ENCODE data around the gene ARL5A. TPM values are rescaled to one million over a fixed set of nuclear protein-coding genes. Genes with fewer than 3 reads are reported as not detected.
"Not testable (repeated sequence)": the region's sequence is repeated elsewhere in the genome, so short reads cannot be mapped to it uniquely, and the experiment has no call there.

The ARL5A gene
- total RNA-seq, 8 experiments from 2014 or later: 26.2 to 64.2 (median 29.9) TPM

- in situ Hi-C loops (cut with MboI; ENCODE audit: low pct_unique_long_range_greater_than_20kb in 2 of 9, low sequenced_read_pairs in 9 of 9, unreplicated experiment in 9 of 9): loop anchor here in 2 of 9 experiments (25.0 kb wide), 1 partner anchor 206 kb away; no protein-coding TSS in a partner anchor
- ATAC-seq (replicated peaks in 6 of 8): no peak
- no peak overlapping the region for H3K4me3 ChIP-seq
- no peak overlapping the region for H3K27ac ChIP-seq
- H3K4me1 ChIP-seq (replicated peaks in 1 of 2): no peaks in the 10 kb centered on the region
Measured at GRCh38 chr2:151805961-151806360, 22.3 kb downstream of the ARL5A start.

GRCh38 chr2:151805343-151805742 is 22.9 kb downstream of the ARL5A start:
- H3K4me3 ChIP-seq: no peak overlapping the region
- H3K4me1 ChIP-seq (replicated peaks in 1 of 2): no peaks in the 10 kb centered on the region
- H3K27ac ChIP-seq: no peak overlapping the region
- in situ Hi-C loops (cut with MboI; ENCODE audit: low pct_unique_long_range_greater_than_20kb in 2 of 9, low sequenced_read_pairs in 9 of 9, unreplicated experiment in 9 of 9): loop anchor here in 2 of 9 experiments (25.0 kb wide), 1 partner anchor 207 kb away; no protein-coding TSS in a partner anchor
- WGBS, 10 experiments: 63 to 100% (median 100%) methylated on average over 1 of the region's 1 CpG
- no peak for ATAC-seq (replicated peaks in 6 of 8)

DNA sequence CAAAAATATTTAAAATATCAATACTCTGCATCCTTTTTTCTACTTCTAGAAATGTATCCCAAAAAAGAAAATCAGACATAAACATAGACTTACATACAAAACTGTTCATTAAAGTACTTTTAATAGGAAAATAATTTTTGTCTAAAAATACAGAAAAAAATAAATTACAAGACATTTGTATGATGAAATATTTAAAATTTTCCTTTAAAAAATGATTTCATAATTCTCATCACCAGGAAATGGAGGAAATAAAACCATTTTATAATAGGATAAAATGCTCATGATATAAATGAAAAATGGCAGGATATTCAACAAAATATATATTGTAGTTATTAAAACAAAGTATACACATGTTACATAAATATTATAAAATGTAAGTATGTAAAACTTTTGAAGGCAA is 24.4 kb downstream of the ARL5A start:
- in situ Hi-C loops (cut with MboI; ENCODE audit: low pct_unique_long_range_greater_than_20kb in 2 of 9, low sequenced_read_pairs in 9 of 9, unreplicated experiment in 9 of 9): loop anchor here in 2 of 9 experiments (25.0 kb wide), 1 partner anchor 208 kb away; no protein-coding TSS in a partner anchor
- no peaks in the 10 kb centered on the region for H3K4me1 ChIP-seq (replicated peaks in 1 of 2)
- no peak overlapping the region for H3K4me3 ChIP-seq
- no peak overlapping the region for H3K27ac ChIP-seq
- ATAC-seq (replicated peaks in 6 of 8): no peak

DNA sequence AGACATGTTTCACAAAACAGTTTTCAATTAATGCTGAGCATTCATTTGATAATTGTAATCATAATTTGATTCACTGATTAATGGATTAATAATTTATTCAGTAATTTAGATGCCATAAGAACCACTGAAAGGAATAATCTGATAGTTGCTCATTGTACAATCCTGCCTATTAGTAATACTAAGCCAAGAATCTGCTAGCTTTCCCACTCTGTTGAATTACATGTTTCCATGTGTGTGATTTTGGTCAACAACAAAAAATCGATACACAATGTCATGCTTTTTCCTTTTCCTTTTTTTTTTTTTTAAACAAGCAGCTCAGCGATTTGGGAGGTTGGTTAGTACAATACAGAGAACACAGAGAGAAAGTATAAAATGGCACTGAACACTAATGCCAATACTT is 25.9 kb downstream of the ARL5A start:
- WGBS, 10 experiments: 71 to 100% (median 92%) methylated on average over 1 to 2 of the region's 2 CpGs; no CpG with 5 or more reads in 2 of the 10 experiments
- ATAC-seq (replicated peaks in 6 of 8): no peak
- Histone ChIP-seq H3K4me1 (replicated peaks in 1 of 2) (no peaks in the 10 kb centered on the region), H3K27ac (no peak overlapping the region), H3K4me3 (no peak overlapping the region)
- in situ Hi-C loops (cut with MboI; ENCODE audit: low pct_unique_long_range_greater_than_20kb in 2 of 9, low sequenced_read_pairs in 9 of 9, unreplicated experiment in 9 of 9): loop anchor here in 2 of 9 experiments (25.0 kb wide), 1 partner anchor 210 kb away; no protein-coding TSS in a partner anchor

DNA sequence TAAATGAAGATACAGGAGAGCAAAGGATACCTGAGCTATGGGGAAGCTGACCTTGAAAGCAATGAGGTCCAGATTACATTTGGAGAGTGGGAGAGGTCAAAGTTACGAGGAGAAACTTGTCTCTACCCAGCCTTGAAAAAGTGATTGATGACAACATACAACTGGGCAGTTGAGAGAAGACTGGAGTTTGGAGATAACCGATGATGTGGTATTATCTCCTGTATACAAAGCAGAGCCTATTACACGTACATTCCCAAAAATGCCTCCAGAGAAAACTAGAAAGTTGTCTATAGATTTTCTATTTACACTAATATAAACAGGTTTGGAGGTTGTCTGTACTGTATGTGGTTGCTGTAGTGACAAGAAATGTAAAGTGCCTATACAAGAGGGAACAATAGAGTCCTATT is 28.3 kb downstream of the ARL5A start:
- no peak for ATAC-seq (replicated peaks in 6 of 8)
- peaks cover 3 to 4% of the 10 kb centered on the region in 2 donors for H3K4me1 ChIP-seq (replicated peaks in 1 of 2)
- in situ Hi-C loops (cut with MboI; ENCODE audit: low pct_unique_long_range_greater_than_20kb in 2 of 9, low sequenced_read_pairs in 9 of 9, unreplicated experiment in 9 of 9): loop anchor here in 2 of 9 experiments (25.0 kb wide), 1 partner anchor 212 kb away; no protein-coding TSS in a partner anchor
- H3K4me3 ChIP-seq: no peak overlapping the region
- 76 to 100% (median 95%) methylated on average over 2 to 3 of the region's 3 CpGs; no CpG with 5 or more reads in 4 of the 10 experiments for WGBS, 10 experiments
- no peak overlapping the region for H3K27ac ChIP-seq

- peaks cover 3 to 4% of the 10 kb centered on the region in 2 donors for H3K4me1 ChIP-seq (replicated peaks in 1 of 2)
- H3K4me3 ChIP-seq: no peak overlapping the region
- 83 to 100% (median 90%) methylated on average over 1 to 2 of the region's 2 CpGs; no CpG with 5 or more reads in 1 of the 10 experiments for WGBS, 10 experiments
- in situ Hi-C loops (cut with MboI; ENCODE audit: low pct_unique_long_range_greater_than_20kb in 2 of 9, low sequenced_read_pairs in 9 of 9, unreplicated experiment in 9 of 9): no loop called here
- ATAC-seq (replicated peaks in 6 of 8): peak in 3 of 8 experiments; percentile 22 to 30 (median 24)
- no peak overlapping the region for H3K27ac ChIP-seq
Measured at GRCh38 chr2:151796774-151797173, 31.4 kb downstream of the ARL5A start.

DNA sequence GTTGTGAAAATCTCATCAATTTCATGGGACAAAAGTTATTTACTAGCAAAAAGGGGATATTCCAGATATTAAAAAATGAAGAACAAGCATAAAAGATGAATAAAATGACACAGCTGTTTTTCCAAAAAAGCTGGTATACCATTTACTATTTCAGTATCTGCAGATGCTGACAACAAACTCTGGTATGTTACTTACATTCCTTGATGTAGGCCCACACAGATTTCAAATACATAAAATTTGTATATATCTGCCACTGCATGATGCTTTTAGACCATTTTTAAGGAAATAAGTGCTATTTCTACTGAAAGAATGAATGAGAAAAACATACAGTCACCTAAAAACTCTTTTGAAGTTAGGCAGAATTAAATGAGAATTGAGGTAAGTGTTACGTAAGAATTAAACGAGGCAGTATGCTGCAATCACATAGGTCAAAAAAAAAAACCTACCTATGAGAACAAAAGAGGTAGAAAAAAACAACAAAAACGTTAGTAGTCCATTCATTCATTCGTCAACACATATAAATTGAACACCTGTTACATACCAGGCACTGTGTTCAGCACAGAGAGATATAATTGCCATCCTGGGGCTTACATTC is 32.5 kb downstream of the ARL5A start:
- WGBS, 10 experiments: 62 to 90% (median 81%) methylated on average over 3 to 4 of the region's 4 CpGs
- ATAC-seq (replicated peaks in 6 of 8): no peak
- Histone ChIP-seq H3K4me1 (replicated peaks in 1 of 2) (peaks cover 3 to 4% of the 10 kb centered on the region in 2 donors), H3K27ac (no peak overlapping the region), H3K4me3 (no peak overlapping the region)
- in situ Hi-C loops (cut with MboI; ENCODE audit: low pct_unique_long_range_greater_than_20kb in 2 of 9, low sequenced_read_pairs in 9 of 9, unreplicated experiment in 9 of 9): no loop called here

DNA sequence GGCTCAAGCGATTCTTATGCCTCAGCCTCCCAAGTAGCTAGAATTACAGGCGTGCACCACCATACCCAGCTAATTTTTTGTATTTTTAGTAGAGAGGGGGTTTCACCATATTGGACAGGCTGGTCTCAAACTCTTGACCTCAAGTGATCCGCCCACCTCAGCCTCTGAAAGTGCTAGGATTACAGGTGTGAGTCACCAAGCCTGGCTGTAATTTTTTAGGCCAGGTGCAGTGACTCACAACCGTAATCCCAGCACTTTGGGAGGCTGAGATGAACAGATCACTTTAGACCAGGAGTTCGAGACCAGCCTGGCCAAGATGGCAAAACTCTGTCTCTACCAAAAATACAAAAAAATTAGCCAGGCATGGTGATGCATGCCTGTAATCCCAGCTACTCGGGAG is 33.8 kb downstream of the ARL5A start:
- WGBS, 10 experiments: 83 to 100% (median 100%) methylated on average over 1 to 5 of the region's 6 CpGs; no CpG with 5 or more reads in 1 of the 10 experiments
- H3K4me1 ChIP-seq (replicated peaks in 1 of 2); H3K27ac ChIP-seq; H3K4me3 ChIP-seq; in situ Hi-C loops (cut with MboI; ENCODE audit: low pct_unique_long_range_greater_than_20kb in 2 of 9, low sequenced_read_pairs in 9 of 9, unreplicated experiment in 9 of 9); ATAC-seq (replicated peaks in 6 of 8): not testable (repeated sequence)

GRCh38 chr2:151793123-151793522 is 35.1 kb downstream of the ARL5A start:
- H3K4me1 ChIP-seq (replicated peaks in 1 of 2): peaks cover 3 to 4% of the 10 kb centered on the region in 2 donors
- no peak for ATAC-seq (replicated peaks in 6 of 8)
- 83 to 100% (median 94%) methylated on average over 1 to 3 of the region's 3 CpGs; no CpG with 5 or more reads in 1 of the 10 experiments for WGBS, 10 experiments

GRCh38 chr2:151792589-151792988 is 35.6 kb downstream of the ARL5A start:
- in situ Hi-C loops (cut with MboI; ENCODE audit: low pct_unique_long_range_greater_than_20kb in 2 of 9, low sequenced_read_pairs in 9 of 9, unreplicated experiment in 9 of 9): no loop called here
- ATAC-seq (replicated peaks in 6 of 8): no peak
- no peak overlapping the region for H3K27ac ChIP-seq
- H3K4me3 ChIP-seq: no peak overlapping the region
- H3K4me1 ChIP-seq (replicated peaks in 1 of 2): peaks cover 3 to 4% of the 10 kb centered on the region in 2 donors
- WGBS, 10 experiments: 83 to 100% (median 97%) methylated on average over 2 to 4 of the region's 4 CpGs; no CpG with 5 or more reads in 4 of the 10 experiments

More at GRCh38 chr2:151793123-151793522, 35.1 kb downstream of the ARL5A start:
- in situ Hi-C loops (cut with MboI; ENCODE audit: low pct_unique_long_range_greater_than_20kb in 2 of 9, low sequenced_read_pairs in 9 of 9, unreplicated experiment in 9 of 9): no loop called here
- H3K27ac ChIP-seq: no peak overlapping the region
- H3K4me3 ChIP-seq: no peak overlapping the region

GRCh38 chr2:151791545-151791944 is 36.7 kb downstream of the ARL5A start:
- ATAC-seq (replicated peaks in 6 of 8): no peak
- H3K4me3 ChIP-seq: no peak overlapping the region
- H3K4me1 ChIP-seq (replicated peaks in 1 of 2): no peaks in the 10 kb centered on the region
- no peak overlapping the region for H3K27ac ChIP-seq
- WGBS, 10 experiments: 93 to 100% (median 100%) methylated on average over 1 to 3 of the region's 3 CpGs
- in situ Hi-C loops (cut with MboI; ENCODE audit: low pct_unique_long_range_greater_than_20kb in 2 of 9, low sequenced_read_pairs in 9 of 9, unreplicated experiment in 9 of 9): no loop called here

GRCh38 chr2:151790689-151791088 is 37.5 kb downstream of the ARL5A start:
- WGBS, 10 experiments: 100% methylated on average over 1 of the region's 1 CpG; no CpG with 5 or more reads in 6 of the 10 experiments
- Histone ChIP-seq H3K27ac (no peak overlapping the region), H3K4me1 (replicated peaks in 1 of 2) (no peaks in the 10 kb centered on the region), H3K4me3 (no peak overlapping the region)
- in situ Hi-C loops (cut with MboI; ENCODE audit: low pct_unique_long_range_greater_than_20kb in 2 of 9, low sequenced_read_pairs in 9 of 9, unreplicated experiment in 9 of 9): no loop called here
- no peak for ATAC-seq (replicated peaks in 6 of 8)

DNA sequence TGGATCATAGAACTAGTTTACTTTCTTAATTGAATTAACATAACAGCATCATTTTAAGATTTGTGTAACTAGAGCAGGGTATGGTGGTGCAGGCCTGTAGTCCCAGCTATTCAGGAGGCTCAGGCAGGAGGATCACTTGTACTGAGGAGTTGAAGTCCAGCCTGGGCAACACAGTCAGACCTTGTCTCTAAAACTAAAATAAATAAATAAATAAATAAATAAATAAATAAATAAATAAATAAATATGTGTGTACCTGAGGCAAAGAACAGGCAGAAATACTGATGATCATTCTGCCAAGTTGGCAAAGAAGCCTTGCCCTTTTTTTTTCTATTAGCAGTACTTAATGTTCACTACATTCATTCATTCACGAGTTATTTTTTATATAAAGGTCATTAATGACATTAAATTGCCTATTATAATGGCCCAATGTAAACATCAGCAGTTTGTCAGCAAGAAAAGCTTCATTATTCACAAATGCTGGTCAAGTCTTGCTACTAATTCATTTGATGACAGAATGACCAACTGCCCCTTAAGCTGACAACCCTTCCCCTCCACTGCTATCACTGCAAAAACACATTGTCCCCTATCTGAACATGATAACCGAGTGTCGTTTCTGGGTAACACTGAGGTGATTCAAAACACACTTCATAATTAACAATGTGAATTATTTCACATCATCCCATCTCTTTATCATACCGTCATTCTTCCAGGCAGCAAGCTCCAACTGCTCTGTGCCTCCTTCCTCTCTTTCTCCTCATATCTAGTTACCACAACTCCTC is 39.0 kb downstream of the ARL5A start:
- H3K4me1 ChIP-seq (replicated peaks in 1 of 2): no peaks in the 10 kb centered on the region
- no peak for ATAC-seq (replicated peaks in 6 of 8)
- no peak overlapping the region for H3K4me3 ChIP-seq
- H3K27ac ChIP-seq: no peak overlapping the region
- in situ Hi-C loops (cut with MboI; ENCODE audit: low pct_unique_long_range_greater_than_20kb in 2 of 9, low sequenced_read_pairs in 9 of 9, unreplicated experiment in 9 of 9): no loop called here
- WGBS, 10 experiments: 59 to 100% (median 100%) methylated on average over 1 to 4 of the region's 4 CpGs; no CpG with 5 or more reads in 1 of the 10 experiments

Data from motor neuron (in vitro differentiated cells).